ENCODE measurements around the gene LCN6. TPM values are rescaled to one million over a fixed set of nuclear protein-coding genes. Genes with fewer than 3 reads are reported as not detected.

LCN6 gene
- total and polyA plus RNA-seq, 12 donors: 0.43 to 25.4 (median 2.2) TPM; not detected in 6

DNA sequence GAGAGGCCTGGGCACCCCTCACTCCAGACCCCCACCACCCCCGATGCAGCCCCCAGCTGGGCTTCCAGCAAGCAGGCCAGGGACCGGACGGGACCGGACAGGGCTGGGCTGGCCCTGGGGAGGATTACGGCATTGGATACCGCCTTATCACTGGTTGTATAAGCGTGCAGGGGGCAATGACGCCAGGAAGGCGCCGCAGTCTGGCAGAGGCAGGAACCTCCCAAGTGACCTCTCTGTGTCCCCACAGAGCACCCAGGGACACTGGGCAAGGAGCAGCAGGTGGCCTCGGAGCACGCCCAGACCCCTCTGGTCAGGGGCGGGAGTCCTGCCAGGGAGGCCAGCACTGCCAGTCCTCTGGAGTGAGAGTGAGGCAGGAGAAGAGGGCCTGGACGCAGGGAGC lies 16.7 kb upstream of the LCN6 start:
- Histone ChIP-seq H3K27ac (no peak overlapping the region), H3K27me3 (peaks cover 6% of the 10 kb centered on the region), H3K4me1 (replicated peaks in 1 of 2) (no peaks in the 10 kb centered on the region), H3K9me3 (replicated peaks in 1 of 3) (no peaks in the 10 kb centered on the region), H3K4me3 (no peak overlapping the region), H3K36me3 (replicated peaks in 1 of 2) (no peaks in the 10 kb centered on the region)
- WGBS, 4 donors: 76 to 89% (median 84%) methylated on average over 4 to 14 of the region's 14 CpGs
- intact Hi-C loops (cut with DNase I): no loop called here
- no peak for DNase-seq
- no peak for TF ChIP-seq POLR2A (IDR thresholded peaks at IDR 0.05)
- TF ChIP-seq, protein P1, sequence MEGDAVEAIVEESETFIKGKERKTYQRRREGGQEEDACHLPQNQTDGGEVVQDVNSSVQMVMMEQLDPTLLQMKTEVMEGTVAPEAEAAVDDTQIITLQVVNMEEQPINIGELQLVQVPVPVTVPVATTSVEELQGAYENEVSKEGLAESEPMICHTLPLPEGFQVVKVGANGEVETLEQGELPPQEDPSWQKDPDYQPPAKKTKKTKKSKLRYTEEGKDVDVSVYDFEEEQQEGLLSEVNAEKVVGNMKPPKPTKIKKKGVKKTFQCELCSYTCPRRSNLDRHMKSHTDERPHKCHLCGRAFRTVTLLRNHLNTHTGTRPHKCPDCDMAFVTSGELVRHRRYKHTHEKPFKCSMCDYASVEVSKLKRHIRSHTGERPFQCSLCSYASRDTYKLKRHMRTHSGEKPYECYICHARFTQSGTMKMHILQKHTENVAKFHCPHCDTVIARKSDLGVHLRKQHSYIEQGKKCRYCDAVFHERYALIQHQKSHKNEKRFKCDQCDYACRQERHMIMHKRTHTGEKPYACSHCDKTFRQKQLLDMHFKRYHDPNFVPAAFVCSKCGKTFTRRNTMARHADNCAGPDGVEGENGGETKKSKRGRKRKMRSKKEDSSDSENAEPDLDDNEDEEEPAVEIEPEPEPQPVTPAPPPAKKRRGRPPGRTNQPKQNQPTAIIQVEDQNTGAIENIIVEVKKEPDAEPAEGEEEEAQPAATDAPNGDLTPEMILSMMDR (IDR thresholded peaks at IDR 0.05): no peak

DNA sequence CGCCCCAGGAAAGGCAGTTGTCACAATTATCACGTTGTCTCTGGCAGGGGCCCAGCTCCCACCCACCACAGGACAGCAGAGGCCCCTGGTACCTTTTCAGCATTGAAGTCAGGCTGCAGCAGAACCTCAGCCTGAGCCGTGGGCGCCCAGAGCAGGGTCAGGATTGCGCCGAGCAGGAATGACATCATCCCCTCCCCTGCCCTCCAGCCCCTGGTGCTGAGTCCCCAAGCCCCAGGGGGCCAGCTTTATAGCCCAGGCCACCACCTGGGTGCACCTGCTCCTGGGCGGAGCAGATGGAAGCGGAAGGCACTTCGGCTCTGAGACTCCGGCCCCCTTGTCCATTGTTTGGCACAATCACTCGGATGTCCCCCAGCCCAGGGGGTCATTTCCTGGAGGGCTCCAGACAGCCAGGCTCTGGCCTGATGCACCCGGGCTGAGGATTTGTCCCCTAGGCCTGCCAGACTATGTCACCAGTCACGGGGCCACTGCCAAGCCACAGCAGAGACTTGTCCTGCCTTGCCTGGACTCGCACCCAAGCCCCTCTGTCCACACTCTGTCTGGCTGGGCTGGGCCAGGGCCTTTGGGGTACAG lies 16.1 kb upstream of the LCN6 start, which contains the start of gene LCN15:
TSS of gene LCN15 (minus strand) at position 218 of the 591 bp plus-strand sequence. CDS start at position 188, 30 bp downstream.
- H3K4me1 ChIP-seq (replicated peaks in 1 of 2): no peaks in the 10 kb centered on the region
- peaks cover 6% of the 10 kb centered on the region for H3K27me3 ChIP-seq
- 74 to 84% (median 77%) methylated on average over 4 to 14 of the region's 14 CpGs for WGBS, 4 donors
- H3K27ac ChIP-seq: no peak within 1 kb of the TSS
- peak in 1 of 7 donors; percentile 14 for DNase-seq
- intact Hi-C loops (cut with DNase I): no loop called here
- no peaks in the 10 kb centered on the region for H3K9me3 ChIP-seq (replicated peaks in 1 of 3)
- H3K4me3 ChIP-seq: no peak within 1 kb of the TSS
- TF ChIP-seq POLR2A (IDR thresholded peaks at IDR 0.05): no peak
- TF ChIP-seq, protein P1 (IDR thresholded peaks at IDR 0.05): no peak
- H3K36me3 ChIP-seq (replicated peaks in 1 of 2): no peaks in the 10 kb centered on the region

DNA sequence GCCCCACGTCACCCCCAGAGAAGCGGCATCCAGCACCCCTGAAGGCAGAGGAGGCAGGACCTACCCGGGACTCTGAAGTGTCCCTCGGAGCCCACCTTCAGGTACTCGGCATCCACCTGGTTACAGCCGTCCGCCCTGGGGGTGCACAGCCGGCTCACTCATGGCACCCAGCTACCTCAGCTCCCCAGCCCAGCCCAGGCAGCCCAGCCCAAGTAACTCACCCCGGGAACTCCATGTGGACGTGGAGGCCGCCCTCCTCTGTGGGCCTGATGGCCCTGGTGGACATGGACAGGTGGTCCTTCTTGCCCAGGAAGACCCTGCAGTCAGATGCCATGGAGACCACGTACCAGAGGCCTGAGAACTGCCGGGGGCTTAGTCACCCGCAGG lies 15.3 kb upstream of the LCN6 start:
- TF ChIP-seq POLR2A (IDR thresholded peaks at IDR 0.05): no peak
- TF ChIP-seq, protein P1 (IDR thresholded peaks at IDR 0.05): no peak
- peaks cover 6% of the 10 kb centered on the region for H3K27me3 ChIP-seq
- 60 to 85% (median 80%) methylated on average over 2 to 14 of the region's 14 CpGs for WGBS, 4 donors
- H3K36me3 ChIP-seq (replicated peaks in 1 of 2): no peaks in the 10 kb centered on the region
- no peak overlapping the region for H3K27ac ChIP-seq
- H3K9me3 ChIP-seq (replicated peaks in 1 of 3): no peaks in the 10 kb centered on the region
- no peak overlapping the region for H3K4me3 ChIP-seq
- no peaks in the 10 kb centered on the region for H3K4me1 ChIP-seq (replicated peaks in 1 of 2)
- DNase-seq: no peak
- intact Hi-C loops (cut with DNase I): no loop called here

DNA sequence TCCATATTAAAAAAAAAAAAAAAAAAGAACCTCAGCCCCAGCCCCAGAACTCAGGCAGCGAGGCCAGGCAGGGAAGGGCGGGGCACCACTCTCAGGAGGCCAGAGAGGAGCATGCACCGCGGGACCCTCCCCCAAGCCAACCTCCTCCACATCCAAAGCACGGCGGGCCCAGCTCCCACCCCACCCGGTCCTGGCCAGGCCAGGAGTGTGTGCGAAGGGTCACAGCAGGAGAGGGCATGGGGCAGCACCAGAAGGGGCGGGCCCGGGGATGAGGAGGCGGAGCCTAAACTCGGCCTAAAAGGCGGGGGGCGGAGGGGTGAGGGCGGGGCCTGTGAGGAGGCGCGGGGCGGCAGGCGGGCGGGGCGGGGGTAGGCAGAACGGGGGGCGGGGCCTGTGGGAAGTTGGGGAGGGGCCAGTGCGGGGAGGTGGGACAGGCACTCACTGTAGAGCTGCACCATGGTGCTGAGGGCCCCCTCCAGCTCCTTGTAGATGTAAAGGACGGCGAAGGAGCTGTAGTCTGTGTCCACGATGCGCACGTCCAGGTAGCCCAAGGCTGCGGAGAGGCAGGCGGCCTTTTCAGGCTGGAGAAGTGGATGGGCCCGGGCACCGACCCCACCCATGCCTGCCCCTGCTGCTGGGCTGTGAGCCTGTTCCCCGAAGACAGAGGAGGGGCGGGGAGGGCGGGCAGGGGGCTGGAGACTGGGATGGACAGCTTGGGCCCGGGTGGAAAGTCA lies 14.8 kb upstream of the LCN6 start:
- 18 to 39% (median 27%) methylated on average over 12 to 37 of the region's 37 CpGs for WGBS, 4 donors
- peaks cover 5% of the 10 kb centered on the region for H3K27me3 ChIP-seq
- no peak overlapping the region for H3K4me3 ChIP-seq
- H3K36me3 ChIP-seq (replicated peaks in 1 of 2): no peaks in the 10 kb centered on the region
- no peaks in the 10 kb centered on the region for H3K4me1 ChIP-seq (replicated peaks in 1 of 2)
- peak in 2 of 7 donors; percentile 20 for DNase-seq
- no peaks in the 10 kb centered on the region for H3K9me3 ChIP-seq (replicated peaks in 1 of 3)
- intact Hi-C loops (cut with DNase I): no loop called here
- TF ChIP-seq, protein P1 (IDR thresholded peaks at IDR 0.05): no peak
- TF ChIP-seq POLR2A (IDR thresholded peaks at IDR 0.05): no peak
- no peak overlapping the region for H3K27ac ChIP-seq
